BE2C (cell line): ENCODE data around the gene AP2A2.

Source experiments
- DNase-seq: peaks from one replicate; pipeline ENCODE4 v3.0.0-alpha.2; 2020
- H3K27me3 ChIP-seq: fragments of 250-450 bp; sonication (Bioruptor Pico); 2 replicates; pipeline ENCODE4 v1.5.1; 2020; ENCODE audit warnings: mild to moderate bottlenecking
- H3K36me3 ChIP-seq: fragments of 250-450 bp; sonication (Bioruptor Pico); 2 replicates; pipeline ENCODE4 v1.5.1; 2020; ENCODE audit warnings: mild to moderate bottlenecking
- H3K4me1 ChIP-seq: fragments of 250-450 bp; sonication (Bioruptor Pico); 2 replicates; pipeline ENCODE4 v1.5.1; 2020
- H3K4me3 ChIP-seq: 2 replicates; pipeline ENCODE4 v1.5.1; 2011; ENCODE audit warnings: low read depth, low read length
- H3K9me3 ChIP-seq: fragments of 250-450 bp; sonication (Bioruptor Pico); 2 replicates; pipeline ENCODE4 v1.5.1; 2020
- CTCF ChIP-seq: IDR thresholded peaks from 2 replicates; pipeline ENCODE4 v1.5.1; 2012; ENCODE audit warnings: mild to moderate bottlenecking, low read depth, low read length

The AP2A2 gene

GRCh38 chr11:1005928-1006327 lies 80.3 kb downstream of the AP2A2 start:
- Histone ChIP-seq H3K36me3 (peaks cover 19% of the 10 kb centered on the region; the same call in 1 of the 2 replicates), H3K4me1 (peaks cover 4% of the 10 kb centered on the region), H3K9me3 (no peaks in the 10 kb centered on the region), H3K4me3 (no peak overlapping the region), H3K27me3 (no peaks in the 10 kb centered on the region)
- DNase-seq, result peak; percentile 88
- TF ChIP-seq CTCF, result no peak

- Histone ChIP-seq H3K27me3 (no peaks in the 10 kb centered on the region), H3K4me3 (no peak overlapping the region), H3K36me3 (peaks cover 26% of the 10 kb centered on the region), H3K9me3 (no peaks in the 10 kb centered on the region), H3K4me1 (peaks cover 4% of the 10 kb centered on the region)
- DNase-seq, result no peak
- no peak for TF ChIP-seq CTCF
These were observed 81.1 kb downstream of the AP2A2 start for GRCh38 chr11:1006762-1007161.

GRCh38 chr11:1007279-1007678 lies 81.6 kb downstream of the AP2A2 start:
- Histone ChIP-seq H3K4me1 (peaks cover 4% of the 10 kb centered on the region), H3K36me3 (peaks cover 23% of the 10 kb centered on the region), H3K4me3 (no peak overlapping the region), H3K27me3 (no peaks in the 10 kb centered on the region), H3K9me3 (no peaks in the 10 kb centered on the region)
- no peak for TF ChIP-seq CTCF
- DNase-seq, result no peak

- Histone ChIP-seq H3K4me3 (no peak overlapping the region), H3K9me3 (no peaks in the 10 kb centered on the region), H3K36me3 (peaks cover 20% of the 10 kb centered on the region), H3K27me3 (no peaks in the 10 kb centered on the region), H3K4me1 (peaks cover 4% of the 10 kb centered on the region)
- no peak for TF ChIP-seq CTCF
- no peak for DNase-seq
These were observed 82.5 kb downstream of the AP2A2 start for GRCh38 chr11:1008001-1008802.

- peaks cover 20% of the 10 kb centered on the region for H3K36me3 ChIP-seq
- TF ChIP-seq CTCF, result no peak
- no peaks in the 10 kb centered on the region for H3K27me3 ChIP-seq
- H3K4me3 ChIP-seq, result no peak overlapping the region
- H3K9me3 ChIP-seq, result no peaks in the 10 kb centered on the region
- DNase-seq, result no peak
- peaks cover 4% of the 10 kb centered on the region for H3K4me1 ChIP-seq
These were observed 83.1 kb downstream of the AP2A2 start for GRCh38 chr11:1008803-1009145.

GRCh38 chr11:1009371-1009770 lies 83.7 kb downstream of the AP2A2 start:
- no peaks in the 10 kb centered on the region for H3K9me3 ChIP-seq
- no peak for DNase-seq
- peaks cover 20% of the 10 kb centered on the region for H3K36me3 ChIP-seq
- no peaks in the 10 kb centered on the region for H3K27me3 ChIP-seq
- H3K4me1 ChIP-seq, result peaks cover 4% of the 10 kb centered on the region
- TF ChIP-seq CTCF, result no peak
- no peak overlapping the region for H3K4me3 ChIP-seq
